ENCODE results near the gene ITPR1.

GRCh38 chr3:4686619-4687018, 193.5 kb downstream of the ITPR1 start:
- TF ChIP-seq POU6F1 (CRISPR knock-in tag; IDR thresholded peaks at IDR 0.05; ENCODE audit: borderline replicate concordance, low read depth) (no peak), CSRNP3 (CRISPR knock-in tag; IDR thresholded peaks at IDR 0.05) (no peak), ZFP3 (CRISPR knock-in tag; IDR thresholded peaks at IDR 0.05) (no peak), PATZ1 (CRISPR knock-in tag; IDR thresholded peaks at IDR 0.05; ENCODE audit: borderline replicate concordance) (no peak), TCF4 (CRISPR knock-in tag; IDR thresholded peaks at IDR 0.05; ENCODE audit: borderline replicate concordance) (no peak), CREB5 (CRISPR knock-in tag; IDR thresholded peaks at IDR 0.05; ENCODE audit: low read depth) (no peak), CSDC2 (CRISPR knock-in tag; IDR thresholded peaks at IDR 0.05) (no peak), ZNF70 (CRISPR knock-in tag; IDR thresholded peaks at IDR 0.05) (no peak), ISL1 (CRISPR knock-in tag; IDR thresholded peaks at IDR 0.05) (no peak), OSR1 (CRISPR knock-in tag; IDR thresholded peaks at IDR 0.05) (no peak), RARB (CRISPR knock-in tag; IDR thresholded peaks at IDR 0.05) (no peak), GLIS3 (CRISPR knock-in tag; IDR thresholded peaks at IDR 0.05) (no peak), TOX (CRISPR knock-in tag; IDR thresholded peaks at IDR 0.05; ENCODE audit: borderline replicate concordance) (no peak)

Data from SK-N-SH treated with all-trans-retinoic acid at 6 μM for 48 hours (cell line).